Left ventricle myocardium inferior (tissue), 1 donor: Measurements from ENCODE around the gene NDRG4. TPM values are rescaled to one million over a fixed set of nuclear protein-coding genes. Genes with fewer than 3 reads are reported as not detected.

ENCODE experiments used
- DNase-seq: peaks from one replicate; pipeline ENCODE4 v3.0.0-alpha.2; 2020
- H3K27ac ChIP-seq: fragments of 200-600 bp; replicated peaks from 2 replicates; pipeline ENCODE4 v1.8.0; 2021
- H3K27me3 ChIP-seq: fragments of 200-600 bp; 2 replicates; pipeline ENCODE4 v1.8.0; 2021; ENCODE audit warnings: low read depth
- H3K36me3 ChIP-seq: fragments of 200-600 bp; 2 replicates; pipeline ENCODE4 v1.8.0; 2021
- H3K4me1 ChIP-seq: fragments of 200-600 bp; 2 replicates; pipeline ENCODE4 v1.8.0; 2021
- H3K4me3 ChIP-seq: fragments of 200-600 bp; 2 replicates; pipeline ENCODE4 v1.8.0; 2021; ENCODE audit warnings: mild to moderate bottlenecking, moderate library complexity
- H3K9me3 ChIP-seq: fragments of 200-600 bp; replicated peaks from 2 replicates; pipeline ENCODE4 v1.8.0; 2021
- intact Hi-C: fragments of 100-400 bp; cut with micrococcal nuclease; formaldehyde crosslinking; loops from one replicate; pipeline ENCODE4 v1.11.0; 2022
- total RNA-seq: library from RNA; stranded (reverse); fragmentation: NEBNext Ultra II Directional; extraction: Animal tissue kit (Norgen Biotek cat#: 25700); gene quantifications from one replicate; pipeline ENCODE4 v1.2.1, GENCODE V29; 2021
- TF ChIP-seq, protein P1 (sequence below): fragments of 200-600 bp; IDR thresholded peaks from 2 replicates; pipeline ENCODE4 v1.8.0; 2021; ENCODE audit warnings: antibody characterized with exemption, mild to moderate bottlenecking, borderline replicate concordance
- donor health status: DM: no; HTN: yes; CAD: no; lungs with severe emphysema.

The NDRG4 gene
- total RNA-seq, 1 donor from 2014 or later, result 763 TPM

DNA sequence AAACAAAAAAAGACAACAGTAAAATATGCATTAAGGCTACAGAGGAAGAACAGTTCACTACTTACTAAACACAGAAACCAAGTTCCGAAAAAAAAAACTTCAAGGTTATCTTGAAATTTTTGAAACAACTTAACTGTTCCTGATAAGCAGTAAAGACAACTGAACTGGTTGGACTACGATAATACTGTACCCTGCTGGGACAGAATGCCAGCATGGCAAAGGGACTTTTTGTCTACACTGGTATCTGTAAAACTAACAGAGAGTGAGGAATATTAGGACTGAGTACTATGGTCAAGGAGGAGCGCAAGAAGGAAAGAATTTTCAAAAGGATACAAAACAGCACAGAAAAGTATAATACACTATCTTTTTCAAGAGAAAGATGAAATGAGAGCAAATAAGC lies 35.2 kb downstream of the NDRG4 start:
- no peak for DNase-seq
- Histone ChIP-seq H3K4me3 (no peak overlapping the region), H3K4me1 (peaks cover 60% of the 10 kb centered on the region), H3K36me3 (peaks cover 94% of the 10 kb centered on the region), H3K27me3 (no peaks in the 10 kb centered on the region), H3K27ac (peak overlapping the region; percentile 61), H3K9me3 (no peaks in the 10 kb centered on the region)
- TF ChIP-seq, protein P1, sequence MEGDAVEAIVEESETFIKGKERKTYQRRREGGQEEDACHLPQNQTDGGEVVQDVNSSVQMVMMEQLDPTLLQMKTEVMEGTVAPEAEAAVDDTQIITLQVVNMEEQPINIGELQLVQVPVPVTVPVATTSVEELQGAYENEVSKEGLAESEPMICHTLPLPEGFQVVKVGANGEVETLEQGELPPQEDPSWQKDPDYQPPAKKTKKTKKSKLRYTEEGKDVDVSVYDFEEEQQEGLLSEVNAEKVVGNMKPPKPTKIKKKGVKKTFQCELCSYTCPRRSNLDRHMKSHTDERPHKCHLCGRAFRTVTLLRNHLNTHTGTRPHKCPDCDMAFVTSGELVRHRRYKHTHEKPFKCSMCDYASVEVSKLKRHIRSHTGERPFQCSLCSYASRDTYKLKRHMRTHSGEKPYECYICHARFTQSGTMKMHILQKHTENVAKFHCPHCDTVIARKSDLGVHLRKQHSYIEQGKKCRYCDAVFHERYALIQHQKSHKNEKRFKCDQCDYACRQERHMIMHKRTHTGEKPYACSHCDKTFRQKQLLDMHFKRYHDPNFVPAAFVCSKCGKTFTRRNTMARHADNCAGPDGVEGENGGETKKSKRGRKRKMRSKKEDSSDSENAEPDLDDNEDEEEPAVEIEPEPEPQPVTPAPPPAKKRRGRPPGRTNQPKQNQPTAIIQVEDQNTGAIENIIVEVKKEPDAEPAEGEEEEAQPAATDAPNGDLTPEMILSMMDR, result no peak
- intact Hi-C loops, result loop anchor here (10.0 kb wide), 1 partner anchor 50 kb away; no protein-coding TSS in a partner anchor

DNA sequence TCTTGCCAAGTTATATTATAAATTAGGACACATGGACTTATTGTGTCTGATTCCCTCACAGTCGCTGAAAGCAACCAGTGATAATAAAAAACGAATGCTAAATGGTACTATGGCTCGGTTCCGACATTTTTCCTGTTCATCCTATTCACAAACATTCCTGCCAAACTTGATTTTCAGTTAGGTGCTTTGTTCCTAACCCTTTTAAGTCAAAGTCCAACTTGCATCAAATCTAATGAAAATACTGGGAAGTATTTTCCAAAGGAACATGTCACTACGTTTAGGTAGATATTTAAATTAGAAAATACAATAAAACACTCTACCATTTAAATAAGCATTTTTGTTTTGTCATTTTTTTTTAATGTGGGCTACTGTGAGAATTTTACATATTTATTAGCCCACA lies 36.3 kb downstream of the NDRG4 start:
- DNase-seq, result no peak
- H3K27ac ChIP-seq, result peak overlapping the region; percentile 61
- H3K9me3 ChIP-seq, result no peaks in the 10 kb centered on the region
- H3K36me3 ChIP-seq, result peaks cover 94% of the 10 kb centered on the region
- no peak overlapping the region for H3K4me3 ChIP-seq
- TF ChIP-seq, protein P1, result no peak
- intact Hi-C loops, result loop anchor here (10.0 kb wide), 1 partner anchor 49 kb away; no protein-coding TSS in a partner anchor
- H3K27me3 ChIP-seq, result no peaks in the 10 kb centered on the region
- H3K4me1 ChIP-seq, result peaks cover 68% of the 10 kb centered on the region

DNA sequence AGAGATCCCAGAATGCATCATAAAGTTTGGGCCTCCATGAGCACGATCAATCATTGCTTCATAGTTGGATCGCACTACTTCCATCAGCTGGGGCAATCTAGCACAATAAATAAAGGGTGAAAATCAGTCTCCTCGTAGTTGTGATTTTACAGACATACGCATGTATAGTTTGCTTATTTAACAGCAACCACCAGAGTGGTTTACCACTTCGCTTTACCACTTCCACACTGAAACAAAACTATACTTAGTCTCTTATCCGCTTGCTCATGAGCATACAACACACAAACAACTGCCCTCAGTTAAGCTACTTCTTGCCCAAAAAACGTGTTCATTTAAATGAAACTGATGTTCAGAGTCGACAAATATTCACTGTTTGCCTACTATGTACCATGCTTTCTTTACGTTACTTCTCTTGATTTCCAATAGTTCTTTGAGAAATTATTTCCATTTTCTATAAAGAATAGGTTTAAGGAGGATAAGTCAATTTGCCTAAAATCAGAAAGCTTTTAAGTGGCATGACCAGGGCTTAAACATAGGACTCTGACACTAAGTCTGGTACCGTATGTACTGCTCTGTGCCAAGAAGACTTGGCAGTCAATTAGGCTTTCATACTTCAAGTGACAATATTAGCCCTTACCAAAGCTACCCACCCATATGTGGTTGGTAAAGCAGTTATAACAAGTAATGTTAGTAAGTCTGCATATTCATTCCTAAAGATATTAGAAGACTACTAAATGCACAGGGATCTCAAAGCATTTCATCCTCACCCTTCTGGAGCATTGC lies 37.4 kb downstream of the NDRG4 start:
- intact Hi-C loops, result loop anchor here (10.0 kb wide), 1 partner anchor 47 kb away; no protein-coding TSS in a partner anchor
- Histone ChIP-seq H3K4me3 (no peak overlapping the region), H3K9me3 (no peaks in the 10 kb centered on the region), H3K27ac (peak overlapping the region; percentile 61), H3K36me3 (peaks cover 94% of the 10 kb centered on the region), H3K27me3 (no peaks in the 10 kb centered on the region), H3K4me1 (peaks cover 68% of the 10 kb centered on the region)
- TF ChIP-seq, protein P1, result no peak
- no peak for DNase-seq

DNA sequence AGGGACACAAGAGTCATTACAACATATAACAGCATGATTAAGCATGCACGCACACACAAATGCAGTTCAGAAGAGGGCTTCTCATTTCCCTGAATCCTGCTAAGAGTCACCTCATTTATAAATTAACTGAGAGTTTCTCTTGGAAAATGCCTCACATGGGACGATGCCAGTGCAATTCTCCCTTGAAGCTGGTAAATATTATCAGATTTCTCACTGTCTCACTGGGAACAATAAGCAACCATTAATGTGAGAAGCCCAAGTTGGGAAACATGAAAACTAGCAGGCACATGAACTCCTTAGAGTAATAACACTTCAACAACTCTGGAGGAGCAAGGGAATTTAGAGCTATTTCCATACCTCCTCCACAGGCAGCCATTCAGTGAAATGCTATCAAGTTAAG lies 41.8 kb downstream of the NDRG4 start:
- peaks cover 100% of the 10 kb centered on the region for H3K36me3 ChIP-seq
- TF ChIP-seq, protein P1, result no peak
- no peaks in the 10 kb centered on the region for H3K27me3 ChIP-seq
- H3K27ac ChIP-seq, result no peak overlapping the region
- no peaks in the 10 kb centered on the region for H3K9me3 ChIP-seq
- no peak for DNase-seq
- intact Hi-C loops, result no loop called here
- peaks cover 48% of the 10 kb centered on the region for H3K4me1 ChIP-seq
- no peak overlapping the region for H3K4me3 ChIP-seq

DNA sequence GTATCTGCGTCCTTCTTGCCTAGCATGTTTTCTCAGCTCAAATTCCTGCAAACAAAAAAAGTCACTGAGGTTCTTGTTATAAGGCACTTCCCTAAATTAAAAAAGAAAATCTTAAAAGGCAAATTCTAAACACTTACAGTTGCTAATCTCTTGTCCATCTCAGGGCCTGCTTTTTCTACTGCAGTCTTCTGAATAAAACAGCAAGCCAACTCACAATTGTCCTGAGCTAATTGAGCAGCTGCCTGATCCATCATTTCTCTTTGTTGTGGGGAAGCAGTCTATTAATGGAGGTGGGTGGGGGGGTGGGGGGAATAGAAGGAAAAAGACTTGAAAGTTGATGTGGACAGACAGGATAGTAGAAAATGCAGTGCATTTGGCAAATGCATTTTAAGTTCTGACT lies 42.3 kb downstream of the NDRG4 start:
- TF ChIP-seq, protein P1, result no peak
- Histone ChIP-seq H3K27ac (no peak overlapping the region), H3K36me3 (peaks cover 100% of the 10 kb centered on the region), H3K9me3 (no peaks in the 10 kb centered on the region), H3K4me1 (peaks cover 43% of the 10 kb centered on the region), H3K4me3 (no peak overlapping the region), H3K27me3 (no peaks in the 10 kb centered on the region)
- no peak for DNase-seq
- intact Hi-C loops, result no loop called here
